ENCODE data around the gene TOB1.

- TF ChIP-seq CTCF (IDR thresholded peaks at IDR 0.05 in 2 of 3, conservative IDR thresholded peaks at IDR 0.05 in 1 of 3; ENCODE audit: borderline replicate concordance in 1 of 3, insufficient read depth in 1 of 3, low read depth in 2 of 3, low read length in 2 of 3) (no peak), YY1 (IDR thresholded peaks at IDR 0.05; ENCODE audit: extremely low read depth, insufficient replicate concordance, low read depth, low read length) (no peak), CEBPB (IDR thresholded peaks at IDR 0.05; ENCODE audit: low read depth) (no peak), POLR2A (IDR thresholded peaks at IDR 0.05; ENCODE audit: borderline replicate concordance, extremely low read depth, insufficient read depth, insufficient read length) (no peak), ZNF274 (IDR thresholded peaks at IDR 0.05; ENCODE audit: low read depth, low read length) (no peak), EZH2 (IDR thresholded peaks at IDR 0.05) (no peak), ZFX (IDR thresholded peaks at IDR 0.05) (no peak), POLR2AphosphoS5 (IDR thresholded peaks at IDR 0.05; ENCODE audit: low read depth, low read length) (no peak), REST (IDR thresholded peaks at IDR 0.05; ENCODE audit: low read depth) (no peak)
Measured at GRCh38 chr17:50813583-50813982, 52.6 kb downstream of the TOB1 start.
